ENCODE data around the gene RBM33.

The RBM33 gene

DNA sequence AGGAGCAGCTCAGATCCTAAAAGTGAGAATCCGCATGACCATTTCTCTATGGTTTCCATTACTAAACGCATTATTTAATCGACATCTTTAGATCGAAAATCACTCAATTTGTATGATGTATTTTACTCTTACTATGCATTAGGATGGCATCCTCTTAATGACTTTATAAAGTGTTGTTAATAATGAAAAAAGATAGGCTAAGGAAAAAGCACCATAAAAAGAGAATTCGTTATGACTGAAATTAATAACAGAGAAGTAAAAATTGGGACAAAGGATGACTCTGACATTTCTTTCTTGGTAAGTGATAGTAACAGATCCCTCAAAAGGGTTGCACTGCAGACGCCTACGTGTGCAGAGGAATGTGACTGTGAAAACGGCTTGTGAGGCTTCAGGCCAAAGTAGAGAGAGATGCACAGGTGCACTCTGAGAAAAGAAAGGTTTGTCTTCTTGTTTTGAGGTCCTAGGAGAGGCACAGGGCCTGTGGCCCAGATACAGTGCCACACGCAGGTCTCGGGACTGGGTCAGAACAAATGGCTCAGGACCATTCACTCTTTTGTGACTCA is 23.0 kb upstream of the RBM33 start:
- H3K27ac Mint-ChIP-seq, result peak overlapping the region in 1 of 3 experiments; percentile 99
- TF ChIP-seq, protein P1, sequence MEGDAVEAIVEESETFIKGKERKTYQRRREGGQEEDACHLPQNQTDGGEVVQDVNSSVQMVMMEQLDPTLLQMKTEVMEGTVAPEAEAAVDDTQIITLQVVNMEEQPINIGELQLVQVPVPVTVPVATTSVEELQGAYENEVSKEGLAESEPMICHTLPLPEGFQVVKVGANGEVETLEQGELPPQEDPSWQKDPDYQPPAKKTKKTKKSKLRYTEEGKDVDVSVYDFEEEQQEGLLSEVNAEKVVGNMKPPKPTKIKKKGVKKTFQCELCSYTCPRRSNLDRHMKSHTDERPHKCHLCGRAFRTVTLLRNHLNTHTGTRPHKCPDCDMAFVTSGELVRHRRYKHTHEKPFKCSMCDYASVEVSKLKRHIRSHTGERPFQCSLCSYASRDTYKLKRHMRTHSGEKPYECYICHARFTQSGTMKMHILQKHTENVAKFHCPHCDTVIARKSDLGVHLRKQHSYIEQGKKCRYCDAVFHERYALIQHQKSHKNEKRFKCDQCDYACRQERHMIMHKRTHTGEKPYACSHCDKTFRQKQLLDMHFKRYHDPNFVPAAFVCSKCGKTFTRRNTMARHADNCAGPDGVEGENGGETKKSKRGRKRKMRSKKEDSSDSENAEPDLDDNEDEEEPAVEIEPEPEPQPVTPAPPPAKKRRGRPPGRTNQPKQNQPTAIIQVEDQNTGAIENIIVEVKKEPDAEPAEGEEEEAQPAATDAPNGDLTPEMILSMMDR (IDR thresholded peaks at IDR 0.05; ENCODE audit: unreplicated experiment in 3 of 3), result no peak
- no peak overlapping the region for H3K4me3 Mint-ChIP-seq
- H3K9me3 Mint-ChIP-seq, result peaks cover 10% of the 10 kb centered on the region
- H3K27me3 Mint-ChIP-seq (ENCODE audit: low read depth), result no peaks in the 10 kb centered on the region
- no peaks in the 10 kb centered on the region for H3K4me1 Mint-ChIP-seq
- H3K36me3 Mint-ChIP-seq (ENCODE audit: low read depth), result peaks cover 21% of the 10 kb centered on the region

- Mint-ChIP-seq H3K4me3 (no peak overlapping the region), H3K36me3 (ENCODE audit: low read depth) (no peaks in the 10 kb centered on the region), H3K9me3 (peaks cover 12% of the 10 kb centered on the region), H3K27me3 (ENCODE audit: low read depth) (no peaks in the 10 kb centered on the region), H3K27ac (no peak overlapping the region), H3K4me1 (no peaks in the 10 kb centered on the region)
- TF ChIP-seq, protein P1 (IDR thresholded peaks at IDR 0.05; ENCODE audit: unreplicated experiment in 3 of 3), result no peak
These were observed 20.0 kb upstream of the RBM33 start for GRCh38 chr7:155624412-155624811.

- no peaks in the 10 kb centered on the region for H3K4me1 Mint-ChIP-seq
- TF ChIP-seq, protein P1 (IDR thresholded peaks at IDR 0.05; ENCODE audit: unreplicated experiment in 3 of 3), result no peak
- H3K27me3 Mint-ChIP-seq (ENCODE audit: low read depth), result no peaks in the 10 kb centered on the region
- H3K36me3 Mint-ChIP-seq (ENCODE audit: low read depth), result peaks cover 4% of the 10 kb centered on the region
- peaks cover 22% of the 10 kb centered on the region for H3K9me3 Mint-ChIP-seq
- H3K4me3 Mint-ChIP-seq, result no peak overlapping the region
- H3K27ac Mint-ChIP-seq, result no peak overlapping the region
These were observed 18.9 kb upstream of the RBM33 start for GRCh38 chr7:155625557-155625956.

DNA sequence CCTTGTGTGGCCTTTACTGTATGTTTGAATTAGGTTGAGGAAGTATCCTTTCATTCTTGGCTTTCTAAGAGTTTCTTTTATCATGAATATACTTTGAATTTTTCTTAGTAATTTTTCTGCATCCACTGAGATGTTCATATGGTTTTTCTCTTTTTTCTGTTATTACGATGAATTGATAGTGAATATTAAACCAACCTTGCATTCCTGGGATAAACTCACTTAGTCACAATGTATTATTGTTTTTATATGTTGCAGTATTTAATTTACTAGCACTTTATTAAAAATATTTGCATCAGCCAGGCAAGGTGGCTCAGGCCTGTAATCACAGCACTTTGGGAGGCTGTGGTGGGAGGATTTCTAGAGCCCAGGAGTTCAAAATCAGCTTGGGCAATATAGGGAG is 15.3 kb upstream of the RBM33 start:
- H3K9me3 Mint-ChIP-seq, result peaks cover 49% of the 10 kb centered on the region
- H3K27me3 Mint-ChIP-seq (ENCODE audit: low read depth), result no peaks in the 10 kb centered on the region
- H3K36me3 Mint-ChIP-seq (ENCODE audit: low read depth), result peaks cover 4% of the 10 kb centered on the region
- no peak overlapping the region for H3K4me3 Mint-ChIP-seq
- TF ChIP-seq, protein P1 (IDR thresholded peaks at IDR 0.05; ENCODE audit: unreplicated experiment in 3 of 3), result no peak
- H3K4me1 Mint-ChIP-seq, result no peaks in the 10 kb centered on the region
- no peak overlapping the region for H3K27ac Mint-ChIP-seq

GRCh38 chr7:155631155-155631554 is 13.3 kb upstream of the RBM33 start:
- H3K4me3 Mint-ChIP-seq, result no peak overlapping the region
- TF ChIP-seq, protein P1 (IDR thresholded peaks at IDR 0.05; ENCODE audit: unreplicated experiment in 3 of 3), result no peak
- peaks cover 63% of the 10 kb centered on the region for H3K9me3 Mint-ChIP-seq
- no peak overlapping the region for H3K27ac Mint-ChIP-seq
- H3K36me3 Mint-ChIP-seq (ENCODE audit: low read depth), result peaks cover 8% of the 10 kb centered on the region
- H3K4me1 Mint-ChIP-seq, result no peaks in the 10 kb centered on the region
- H3K27me3 Mint-ChIP-seq (ENCODE audit: low read depth), result no peaks in the 10 kb centered on the region

GRCh38 chr7:155635817-155636216 is 8.6 kb upstream of the RBM33 start:
- TF ChIP-seq, protein P1 (IDR thresholded peaks at IDR 0.05; ENCODE audit: unreplicated experiment in 3 of 3), result no peak
- Mint-ChIP-seq H3K9me3 (peaks cover 85% of the 10 kb centered on the region), H3K27ac (no peak overlapping the region), H3K27me3 (ENCODE audit: low read depth) (no peaks in the 10 kb centered on the region), H3K4me1 (no peaks in the 10 kb centered on the region), H3K36me3 (ENCODE audit: low read depth) (peaks cover 38% of the 10 kb centered on the region), H3K4me3 (no peak overlapping the region)
